DOHH2 (cell line): ENCODE data around the gene MCC.

ENCODE experiments used
- EZH2phosphoT487 ChIP-seq: fragments of 200-600 bp; sonication (generic); IDR thresholded peaks from 2 replicates; pipeline ENCODE4 v1.6.1; 2017; ENCODE audit warnings: borderline replicate concordance, mild to moderate bottlenecking, antibody characterized with exemption, low read length, moderate library complexity, mixed read lengths
- TF ChIP-seq, protein P1 (sequence below): fragments of 200-600 bp; sonication (generic); IDR thresholded peaks from one replicate; pipeline ENCODE4 v1.5.1; 2014; ENCODE audit warnings: antibody characterized with exemption, mild to moderate bottlenecking, low read depth, low read length; ENCODE audit not compliant: poor library complexity, severe bottlenecking

- TF ChIP-seq, protein P1, sequence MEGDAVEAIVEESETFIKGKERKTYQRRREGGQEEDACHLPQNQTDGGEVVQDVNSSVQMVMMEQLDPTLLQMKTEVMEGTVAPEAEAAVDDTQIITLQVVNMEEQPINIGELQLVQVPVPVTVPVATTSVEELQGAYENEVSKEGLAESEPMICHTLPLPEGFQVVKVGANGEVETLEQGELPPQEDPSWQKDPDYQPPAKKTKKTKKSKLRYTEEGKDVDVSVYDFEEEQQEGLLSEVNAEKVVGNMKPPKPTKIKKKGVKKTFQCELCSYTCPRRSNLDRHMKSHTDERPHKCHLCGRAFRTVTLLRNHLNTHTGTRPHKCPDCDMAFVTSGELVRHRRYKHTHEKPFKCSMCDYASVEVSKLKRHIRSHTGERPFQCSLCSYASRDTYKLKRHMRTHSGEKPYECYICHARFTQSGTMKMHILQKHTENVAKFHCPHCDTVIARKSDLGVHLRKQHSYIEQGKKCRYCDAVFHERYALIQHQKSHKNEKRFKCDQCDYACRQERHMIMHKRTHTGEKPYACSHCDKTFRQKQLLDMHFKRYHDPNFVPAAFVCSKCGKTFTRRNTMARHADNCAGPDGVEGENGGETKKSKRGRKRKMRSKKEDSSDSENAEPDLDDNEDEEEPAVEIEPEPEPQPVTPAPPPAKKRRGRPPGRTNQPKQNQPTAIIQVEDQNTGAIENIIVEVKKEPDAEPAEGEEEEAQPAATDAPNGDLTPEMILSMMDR, result no peak
- TF ChIP-seq EZH2phosphoT487, result no peak
These were observed 341.1 kb downstream of the MCC start for GRCh38 chr5:113147101-113147508.
